Measurements from ENCODE around the gene WWTR1.

The WWTR1 gene

DNA sequence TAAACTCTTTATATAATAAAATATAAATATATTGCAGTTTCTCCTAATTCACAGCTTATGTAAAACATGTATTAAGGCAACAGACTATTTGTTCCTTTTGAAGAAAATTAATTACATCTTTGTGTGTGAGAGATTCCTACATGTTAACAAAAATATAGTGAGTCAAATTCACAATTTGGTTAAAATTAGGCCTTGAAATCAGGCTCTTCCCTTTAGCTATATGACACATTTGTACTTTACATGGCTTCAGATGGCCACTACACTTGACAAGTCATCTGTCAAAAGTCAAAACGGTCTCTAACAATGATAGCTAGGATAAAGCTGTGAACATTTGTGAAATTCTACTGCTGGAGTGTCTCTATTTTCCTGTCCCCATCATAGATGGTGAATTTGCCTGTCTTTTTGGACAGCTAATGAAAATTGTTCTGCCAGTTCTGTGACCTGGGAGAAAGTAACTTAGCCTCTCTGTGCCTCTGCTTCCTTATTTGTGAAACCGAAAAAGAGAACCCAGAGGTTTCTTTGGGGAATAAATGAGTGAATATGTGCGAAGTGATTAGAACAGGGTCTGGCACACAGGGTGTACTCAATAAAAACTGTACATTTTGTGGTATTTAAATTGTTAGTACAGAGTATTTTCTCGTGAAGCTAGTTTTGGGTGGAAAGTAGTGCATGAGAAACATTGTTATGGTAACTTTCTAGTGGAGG, 159.7 kb downstream of the WWTR1 start:
- no peak for DNase-seq (ENCODE audit: low spot score)

DNA sequence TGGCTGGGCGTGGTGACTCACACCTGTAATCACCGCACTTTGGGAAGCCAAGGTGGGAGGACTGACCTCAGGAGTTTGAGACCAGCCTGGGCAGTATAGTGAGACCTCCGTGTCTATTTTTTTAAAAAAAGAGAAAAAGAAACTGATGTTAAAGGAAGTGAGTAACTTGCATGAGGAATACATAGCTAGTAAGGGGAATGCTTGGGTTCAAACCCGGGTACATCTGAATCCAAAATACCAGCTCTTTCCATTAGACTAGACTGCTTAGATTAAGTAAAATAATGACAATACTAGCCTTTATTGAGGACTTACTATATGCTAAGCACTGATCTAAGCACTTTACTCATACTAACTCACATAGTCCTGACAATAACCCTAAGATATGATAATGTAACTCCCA, 160.9 kb downstream of the WWTR1 start:
- DNase-seq (ENCODE audit: low spot score): no peak

DNA sequence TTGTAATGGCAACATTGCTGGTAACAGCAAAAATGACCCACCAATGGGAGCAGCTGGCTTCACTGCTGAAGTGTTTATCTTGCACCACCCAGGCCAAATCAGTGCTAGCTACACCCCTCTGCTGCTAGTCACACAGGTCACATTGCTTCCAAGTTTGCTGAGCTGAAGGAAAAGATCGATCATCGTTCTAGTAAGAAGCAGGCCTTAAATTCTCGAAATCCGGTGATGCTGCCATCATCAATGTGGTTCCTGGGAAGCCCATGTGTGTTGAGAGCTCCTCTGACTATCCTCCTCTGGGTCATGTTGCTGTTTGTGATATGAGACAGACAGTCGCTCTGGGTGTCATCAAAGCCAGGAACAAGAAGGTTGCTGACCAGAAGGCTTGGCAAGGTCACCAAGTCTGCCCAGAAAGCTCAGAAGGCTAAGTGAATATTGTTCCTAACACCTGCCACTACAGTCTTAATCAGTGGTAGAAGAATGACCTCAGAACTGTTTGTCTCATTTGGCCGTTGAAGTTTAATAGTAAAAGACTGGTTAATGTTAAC, 162.2 kb downstream of the WWTR1 start:
- DNase-seq (ENCODE audit: low spot score): no peak

DNA sequence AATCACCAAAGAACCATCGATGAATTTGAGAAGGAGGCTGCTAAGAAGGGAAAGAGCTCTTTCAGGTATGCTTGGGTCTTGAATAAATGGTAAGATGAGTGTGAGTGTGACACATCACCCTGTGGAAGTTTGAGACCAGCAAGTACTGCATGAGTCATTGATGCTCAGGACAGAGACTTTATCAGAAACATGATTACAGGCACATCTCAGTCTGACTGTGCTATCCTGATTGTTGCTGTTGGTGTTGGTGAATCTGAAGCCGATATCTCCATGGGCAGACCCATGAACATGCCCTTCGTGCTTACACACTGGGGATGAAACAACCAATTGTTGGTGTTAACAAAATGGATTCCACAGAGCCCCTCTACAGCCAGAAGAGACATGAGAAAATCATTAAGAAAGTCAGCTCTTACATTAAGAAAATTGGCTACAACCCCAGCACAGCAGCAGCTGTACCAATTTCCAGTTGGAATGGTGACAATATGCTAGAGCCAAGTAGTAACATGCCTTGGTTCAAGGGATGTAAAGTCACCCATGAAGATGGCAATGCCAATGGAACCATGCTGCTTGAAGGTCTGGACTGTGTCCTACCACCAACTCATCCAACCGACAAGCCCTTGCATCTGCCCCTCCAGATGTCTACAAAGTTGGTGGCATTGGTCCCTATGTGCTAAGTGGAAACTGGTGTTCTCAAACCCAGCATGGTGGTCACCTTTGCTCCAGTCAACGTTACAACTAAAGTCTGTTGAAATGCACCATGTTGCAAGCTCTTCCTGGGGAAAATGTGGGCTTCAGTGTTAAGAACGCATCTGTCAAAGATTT, 162.9 kb downstream of the WWTR1 start:
- DNase-seq (ENCODE audit: low spot score): no peak

DNA sequence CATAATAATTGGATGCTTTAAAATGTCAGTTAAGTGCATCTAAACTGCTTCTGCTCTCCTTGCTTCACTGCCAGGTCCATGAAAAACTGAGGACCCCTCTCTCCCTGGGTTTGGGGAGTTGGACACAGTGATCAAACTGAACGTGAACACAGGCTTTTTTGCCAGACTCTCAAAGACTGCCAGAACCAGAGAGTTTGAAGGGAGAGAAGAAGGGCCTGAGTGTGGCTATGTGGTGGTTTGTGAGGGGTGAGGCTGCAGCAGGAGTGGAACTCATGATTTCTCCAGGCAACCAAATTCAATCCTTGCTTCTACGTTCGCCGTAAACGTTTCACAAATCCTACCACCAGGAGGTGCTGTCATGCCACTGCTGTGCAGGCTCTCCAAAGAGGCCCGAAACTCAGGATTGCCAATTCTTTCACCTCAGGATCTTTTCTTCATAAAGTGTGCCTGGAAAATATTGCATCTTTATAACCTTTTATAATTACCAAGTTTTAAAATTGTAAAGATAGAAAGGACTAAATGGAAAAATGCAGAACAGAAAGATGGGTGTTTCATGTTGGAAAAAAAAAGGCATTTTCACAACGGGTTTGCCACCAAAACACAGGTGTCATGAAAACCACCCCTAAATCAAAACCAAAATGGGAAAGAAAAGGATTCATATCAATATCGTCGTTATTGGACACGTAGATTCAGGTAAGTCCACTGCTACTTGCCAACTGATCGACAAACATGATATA, 163.6 kb downstream of the WWTR1 start:
- peak; percentile 46 for DNase-seq (ENCODE audit: low spot score)

DNA sequence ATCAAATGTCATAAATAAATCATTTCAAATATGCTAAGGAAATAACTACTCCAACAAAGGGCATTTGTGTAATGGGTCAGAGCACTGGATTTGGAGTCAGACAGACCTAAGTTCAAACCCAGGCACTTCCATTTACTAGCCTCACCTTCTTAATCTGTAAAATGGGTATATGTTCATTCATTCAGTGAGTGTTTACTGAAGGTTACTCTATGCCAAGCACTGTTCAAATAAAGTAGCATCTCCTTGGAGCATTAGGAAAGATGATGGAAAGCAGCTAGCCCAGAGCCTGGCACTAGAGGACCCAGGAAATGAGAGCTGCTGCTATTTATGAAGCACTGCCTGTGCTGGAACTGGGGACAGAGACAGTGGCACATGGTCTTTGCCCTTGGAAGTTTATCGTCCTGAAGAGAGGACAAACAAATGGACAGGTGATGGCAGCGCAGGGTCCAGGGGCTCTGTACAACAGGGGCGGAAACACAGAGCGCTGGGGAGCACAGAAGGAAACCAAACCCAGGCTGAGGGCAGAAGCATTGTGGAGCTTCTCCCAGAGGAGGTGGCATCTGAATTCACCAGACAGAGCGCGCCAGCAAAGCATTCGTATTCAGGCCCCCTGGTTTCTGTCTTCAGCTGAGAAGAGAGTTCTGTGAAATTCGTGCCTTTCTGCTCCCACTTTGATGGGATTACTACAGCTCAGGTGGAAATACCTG, 164.4 kb downstream of the WWTR1 start:
- DNase-seq (ENCODE audit: low spot score): no peak

DNA sequence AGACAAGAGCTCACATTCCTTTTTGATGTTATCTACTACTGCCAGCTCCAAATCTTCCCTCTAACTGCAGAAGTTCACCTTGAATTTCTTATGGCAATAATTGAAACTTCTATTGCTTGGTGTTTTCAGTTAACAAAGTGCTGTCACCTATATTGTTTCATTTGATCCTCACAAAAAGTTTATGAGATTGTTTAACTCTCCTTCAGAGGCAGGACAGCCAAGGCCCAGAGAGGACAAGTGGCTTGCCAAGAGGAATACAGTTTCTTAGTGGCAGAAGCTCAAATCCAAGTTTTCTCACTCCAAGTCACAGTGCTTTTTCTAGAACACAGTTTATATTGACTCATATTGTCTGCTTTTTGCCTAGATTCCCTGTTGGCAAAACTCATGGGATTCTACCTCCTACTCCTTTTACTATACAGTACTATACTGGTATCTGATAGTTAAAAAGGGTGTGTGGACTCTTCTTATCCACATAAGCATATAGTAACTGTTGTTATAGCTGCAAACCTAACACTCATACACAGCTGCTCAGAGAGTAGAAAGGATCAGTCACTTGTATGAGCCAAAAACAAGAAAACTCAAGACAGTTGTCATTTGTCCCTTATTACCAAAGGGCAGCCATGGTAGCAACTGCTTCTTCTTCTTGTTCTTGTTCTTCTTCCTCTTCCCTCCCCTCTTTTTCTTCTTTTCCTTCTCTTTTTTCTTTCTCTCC, 167.4 kb downstream of the WWTR1 start:
- no peak for DNase-seq (ENCODE audit: low spot score)

DNA sequence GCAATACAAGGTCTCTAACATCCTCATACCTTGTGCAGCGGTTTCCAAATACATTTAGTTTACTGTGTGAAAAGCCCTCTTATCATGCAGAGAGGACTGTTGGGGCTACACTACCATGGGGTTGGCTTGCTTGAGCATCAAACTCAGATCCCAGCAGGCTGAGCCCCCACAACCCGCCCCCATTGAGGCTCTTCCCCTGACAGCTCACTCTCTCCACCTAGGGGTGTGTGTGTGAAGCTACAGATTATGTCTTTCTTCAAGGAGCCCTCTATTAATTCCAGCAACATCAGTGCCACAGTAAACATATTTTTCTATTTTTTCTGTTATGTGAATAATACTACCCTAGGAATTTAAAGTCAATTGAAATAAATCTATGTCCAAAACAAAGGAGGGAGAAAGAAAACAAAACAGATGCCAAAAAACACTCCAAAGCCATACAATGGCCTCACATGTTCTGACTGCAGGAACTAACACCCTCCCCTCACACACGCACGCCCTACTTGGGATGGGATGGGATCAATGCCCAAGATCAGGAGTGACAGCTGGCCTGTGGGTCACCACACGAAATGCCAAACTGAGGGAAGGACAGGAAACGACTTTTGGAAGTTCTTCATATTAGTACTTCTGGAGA, 168.7 kb downstream of the WWTR1 start:
- DNase-seq (ENCODE audit: low spot score): no peak

DNA sequence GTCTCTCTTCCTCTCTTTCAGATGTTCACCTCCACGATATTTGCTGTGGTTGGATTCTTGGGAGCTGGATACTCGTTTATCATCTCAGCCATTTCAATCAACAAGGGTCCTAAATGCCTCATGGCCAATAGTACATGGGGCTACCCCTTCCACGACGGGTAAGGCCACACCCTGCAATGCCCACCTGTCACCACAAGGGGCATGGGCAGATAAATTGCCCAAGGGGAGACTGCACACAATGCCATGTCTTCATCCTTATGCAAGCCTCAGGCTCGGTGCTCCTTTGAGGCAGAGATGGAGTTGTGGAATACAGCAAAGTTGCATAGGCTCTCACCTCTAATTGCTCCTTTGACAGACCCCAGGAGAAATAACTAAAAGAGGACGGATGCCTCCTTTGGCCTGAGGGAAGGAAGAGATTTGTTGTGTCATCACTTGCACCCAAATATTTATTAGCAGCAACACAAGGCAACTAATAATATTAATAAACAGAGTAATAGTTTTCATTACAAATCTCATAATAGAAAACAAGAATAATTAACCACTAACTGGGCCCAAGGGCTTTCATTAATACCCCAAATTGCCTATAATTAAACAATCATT, 170.1 kb downstream of the WWTR1 start:
- no peak for DNase-seq (ENCODE audit: low spot score)

DNA sequence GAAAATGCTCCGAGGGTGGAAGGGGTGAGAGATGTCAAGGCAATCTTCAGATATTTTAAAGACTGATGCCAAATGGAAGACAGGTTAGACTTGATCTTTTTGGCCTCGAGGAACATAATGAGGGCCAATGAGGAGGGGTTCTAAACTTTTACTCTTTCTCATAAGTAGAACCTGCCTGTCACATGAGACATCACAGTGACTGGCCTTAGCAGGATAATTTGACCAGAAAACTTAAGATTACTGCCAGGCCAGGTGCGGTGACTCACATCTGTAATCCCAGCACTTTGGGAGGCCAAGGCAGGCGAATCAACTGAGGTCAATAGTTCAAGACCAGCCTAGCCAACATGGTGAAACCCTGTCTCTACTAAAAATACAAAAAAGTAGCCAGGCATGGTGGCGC, 171.1 kb downstream of the WWTR1 start:
- DNase-seq (ENCODE audit: low spot score): no peak

DNA sequence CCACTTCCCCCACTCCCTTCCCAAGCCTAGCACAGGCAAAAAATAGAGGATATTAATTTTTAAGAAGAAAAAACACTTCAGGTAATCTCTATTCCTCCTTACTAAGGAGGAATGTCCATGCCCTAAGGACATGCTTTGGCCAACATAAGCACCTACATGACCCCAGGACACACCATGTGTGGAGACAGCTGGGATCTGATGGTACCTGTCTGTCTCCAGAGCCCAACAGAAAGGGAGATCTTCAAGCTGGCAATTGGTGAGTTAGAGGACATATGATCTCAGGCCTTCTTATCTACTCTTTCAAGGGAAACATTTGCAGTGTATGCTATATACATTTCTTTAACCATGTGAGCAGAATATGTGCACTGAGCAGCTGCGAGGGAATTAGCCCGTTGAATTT, 176.3 kb downstream of the WWTR1 start:
- DNase-seq (ENCODE audit: low spot score): no peak

DNA sequence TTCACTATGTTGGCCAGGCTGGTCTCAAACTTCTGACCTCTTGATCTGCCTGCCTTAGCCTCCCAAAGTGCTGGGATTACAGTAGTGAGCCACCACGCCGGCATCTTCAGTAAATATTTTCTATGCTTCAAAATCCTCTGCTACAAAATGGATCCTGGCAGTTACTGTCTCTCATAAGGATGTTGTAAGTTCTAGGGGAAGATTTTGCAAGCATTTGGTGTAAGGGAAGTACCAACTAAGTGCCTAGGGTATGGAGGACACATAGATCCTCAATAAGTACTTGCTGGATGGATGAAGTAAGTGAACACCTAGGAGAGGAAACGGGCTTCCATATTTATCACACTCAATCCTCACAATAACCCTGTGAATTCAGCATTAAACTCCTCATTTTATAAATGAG, 176.8 kb downstream of the WWTR1 start:
- no peak for DNase-seq (ENCODE audit: low spot score)

DNA sequence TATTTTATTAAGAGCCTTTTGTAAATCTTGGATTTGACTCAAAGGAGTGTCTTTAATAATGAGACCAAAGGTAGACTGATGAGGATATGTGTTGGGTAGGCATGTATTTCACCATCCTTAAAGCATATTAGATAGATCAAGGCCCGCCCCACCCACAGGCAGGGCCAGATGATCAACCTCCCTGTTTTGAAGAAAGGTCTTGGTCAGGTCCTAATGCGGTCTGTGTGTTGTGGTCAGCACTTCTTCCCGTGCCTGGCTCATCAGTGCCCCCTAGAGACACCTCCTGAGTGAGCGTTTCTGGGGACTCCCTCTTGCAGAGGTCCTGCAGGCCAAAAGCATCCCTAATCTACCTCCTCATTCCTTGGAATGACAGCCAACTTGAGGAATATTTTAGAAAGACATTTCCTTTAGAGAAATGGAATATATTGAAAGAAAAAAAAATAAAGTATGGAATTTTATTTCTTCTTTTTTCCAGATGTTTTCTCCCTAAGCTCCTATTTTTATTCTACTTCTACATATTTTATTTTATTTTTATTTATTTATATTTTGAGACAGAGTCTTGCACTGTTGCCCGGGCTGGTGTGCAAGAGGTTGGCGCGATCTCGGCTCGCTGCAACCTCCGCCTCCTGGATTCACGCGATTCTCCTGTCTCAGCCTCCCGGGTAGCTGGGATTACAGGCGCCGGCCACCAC, 177.4 kb downstream of the WWTR1 start:
- DNase-seq (ENCODE audit: low spot score): peak; percentile 81

DNA sequence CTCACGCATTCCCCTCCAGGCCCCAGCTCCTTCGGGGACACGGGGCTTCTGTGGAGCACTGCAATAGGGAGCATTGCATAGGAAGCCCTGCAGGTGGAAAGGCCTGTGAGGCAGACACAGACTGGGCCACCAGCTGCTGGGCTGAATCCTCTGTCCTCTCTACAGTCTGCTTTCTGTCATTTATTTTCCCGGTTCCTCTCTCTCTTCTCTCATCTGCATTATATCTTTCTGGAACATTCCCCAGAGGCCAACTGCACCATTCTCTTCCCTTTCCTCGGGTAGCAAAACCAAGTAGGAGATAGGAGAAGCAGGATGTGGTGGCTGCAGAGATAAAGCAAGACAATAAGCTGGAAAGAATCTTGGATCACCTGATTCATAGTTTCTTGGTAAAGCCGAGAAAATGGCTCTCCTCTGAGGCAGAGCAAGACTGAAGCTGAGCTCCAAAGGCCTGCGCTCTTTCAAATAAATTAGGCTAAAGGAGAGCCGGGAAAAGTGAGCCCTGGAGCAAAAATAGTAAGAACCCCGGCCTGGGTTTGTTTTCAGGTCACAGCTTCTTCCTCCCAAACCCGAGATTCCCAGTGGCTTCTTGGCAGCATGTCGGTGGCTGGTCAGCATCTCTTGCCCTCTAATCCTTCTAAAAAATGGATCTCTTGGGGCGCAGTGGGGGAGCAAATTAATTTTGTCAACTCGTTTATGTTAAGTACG, 178.1 kb downstream of the WWTR1 start:
- DNase-seq (ENCODE audit: low spot score): no peak

DNA sequence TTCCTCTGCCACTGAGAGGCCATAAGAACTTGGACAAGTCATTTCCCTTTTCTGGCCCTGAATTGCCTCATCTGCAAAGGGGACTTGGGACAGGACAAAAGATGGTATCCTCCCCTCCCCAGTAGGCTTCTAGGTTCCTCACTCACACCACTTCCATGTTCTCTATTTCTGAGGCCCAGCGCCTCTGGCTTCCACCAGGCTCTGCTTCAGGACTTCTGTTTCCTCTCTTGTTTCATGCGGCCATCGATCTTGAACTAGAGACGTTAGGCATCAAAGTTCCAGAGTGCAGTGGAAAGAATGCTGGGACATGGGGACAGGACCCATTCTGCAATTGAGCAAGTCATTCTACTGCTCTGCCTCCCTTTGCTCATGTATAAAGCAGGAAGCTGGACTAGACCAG, 181.6 kb downstream of the WWTR1 start:
- no peak for DNase-seq (ENCODE audit: low spot score)

DNA sequence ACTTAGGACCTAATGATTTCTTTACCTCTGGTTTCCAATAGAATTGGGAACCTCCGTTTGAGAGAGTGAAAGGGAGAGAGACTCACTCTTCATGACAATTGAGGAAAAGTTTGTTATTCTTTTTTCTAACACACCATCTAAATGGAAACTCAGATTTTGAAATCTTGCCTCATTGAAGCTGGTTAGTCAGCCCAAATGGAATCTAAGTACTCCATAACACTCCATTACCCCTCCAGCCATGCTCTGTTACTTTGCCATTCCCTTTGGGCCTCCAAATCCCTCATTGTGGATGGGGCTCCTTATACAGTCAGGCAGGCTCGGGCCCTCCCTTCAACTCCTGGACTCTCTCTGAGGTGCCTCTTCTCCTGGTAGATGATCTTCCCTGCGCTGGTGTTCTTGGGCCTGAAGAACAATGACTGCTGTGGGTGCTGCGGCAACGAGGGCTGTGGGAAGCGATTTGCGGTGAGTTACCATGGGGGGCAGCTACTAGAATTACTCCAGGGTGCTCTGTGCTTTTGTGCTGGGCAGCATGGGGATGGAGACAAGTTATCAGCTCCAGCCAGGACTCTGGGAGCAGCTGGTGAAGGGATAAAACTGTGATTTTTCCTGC, 182.3 kb downstream of the WWTR1 start:
- DNase-seq (ENCODE audit: low spot score): no peak

DNA sequence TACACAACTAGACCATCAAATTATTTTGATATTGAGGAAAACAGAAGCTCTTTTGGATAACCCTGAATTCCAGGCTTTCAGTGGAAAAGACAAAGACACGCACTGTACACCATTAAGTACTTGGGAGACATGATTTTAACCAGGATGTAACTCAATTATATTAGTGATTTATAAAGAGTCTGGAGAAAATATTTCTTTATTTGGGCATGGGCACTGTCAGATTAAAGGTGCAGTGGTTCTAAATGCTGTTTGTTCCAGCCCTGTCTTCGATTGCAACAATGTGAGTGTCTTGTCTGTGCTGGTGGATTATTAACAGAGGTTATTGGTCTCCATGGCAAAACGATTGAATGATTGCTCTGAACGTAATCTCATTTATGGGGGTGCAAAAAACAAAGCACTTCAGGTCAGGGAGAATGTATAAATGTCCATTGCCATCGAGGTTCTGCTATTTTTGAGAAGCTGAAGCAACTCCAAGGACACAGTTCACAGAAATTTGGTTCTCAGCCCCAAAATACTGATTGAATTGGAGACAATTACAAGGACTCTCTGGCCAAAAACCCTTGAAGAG, 183.5 kb downstream of the WWTR1 start, which contains the start of gene TM4SF4:
Gene TM4SF4 (plus strand): TSS at position 448 of the 568 bp plus-strand sequence. CDS start 181 bp downstream, outside the sequence.
- no peak for DNase-seq (ENCODE audit: low spot score)
